ENCODE data around the gene CTU2. TPM values are rescaled to one million over a fixed set of nuclear protein-coding genes. Genes with fewer than 3 reads are reported as not detected.

Gene CTU2
- total and polyA plus RNA-seq, 2 donors (not counting 1 experiment from before 2014, with no cell fraction given) = 18.4 to 23.7 TPM

GRCh38 chr16:88761830-88762229 is 55.5 kb downstream of the CTU2 start:
- Histone ChIP-seq H3K4me2 (replicated peaks; ENCODE audit: low read depth, low read length, poor library complexity, severe bottlenecking) (no peak overlapping the region), H4K20me1 (ENCODE audit: control insufficient read depth, insufficient read depth, low read length, poor library complexity, severe bottlenecking) (peaks cover 94% of the 10 kb centered on the region), H3K9me3 (ENCODE audit: control extremely low read depth in 1 of 3, control insufficient read depth in 2 of 3, insufficient read depth in 1 of 3, low read length in 2 of 3) (peaks cover 0 to 17% (median 0%) of the 10 kb centered on the region in 3 donors), H3K9ac (ENCODE audit: low read length) (no peak overlapping the region), H2AFZ (ENCODE audit: insufficient read depth, low read depth, low read length, poor library complexity, severe bottlenecking) (no peak overlapping the region), H3K27me3 (replicated peaks in 1 of 4; ENCODE audit: control extremely low read depth in 1 of 4, control insufficient read depth in 3 of 4, insufficient read depth in 4 of 4, low read length in 3 of 4) (no peaks in the 10 kb centered on the region), H3K27ac (ENCODE audit: low read length in 2 of 2) (no peak overlapping the region), H3K4me1 (ENCODE audit: control insufficient read depth in 2 of 2, insufficient read depth in 2 of 2, low read length in 2 of 2) (peaks cover 11 to 19% of the 10 kb centered on the region in 2 donors), H3K36me3 (replicated peaks in 1 of 2; ENCODE audit: control extremely low read depth in 1 of 2, control insufficient read depth in 1 of 2, extremely low read depth in 1 of 2, insufficient read depth in 2 of 2, low read length in 1 of 2) (peaks cover 0 to 9% of the 10 kb centered on the region in 2 experiments), H3K4me3 (ENCODE audit: control extremely low read depth in 1 of 5, extremely low read depth in 1 of 5, insufficient read depth in 1 of 5, low read depth in 2 of 5, low read length in 4 of 5) (no peak overlapping the region), H3K79me2 (ENCODE audit: control insufficient read depth, insufficient read depth, low read length) (peaks cover 98% of the 10 kb centered on the region)
- WGBS (ENCODE audit: insufficient coverage) = 98% methylated on average over 6 of the region's 10 CpGs
- no peak for DNase-seq
- no peaks in the 10 kb centered on the region for H3K27me3 Mint-ChIP-seq
- ATAC-seq (ENCODE audit: low read depth) = no peak
- CTCF ChIA-PET = interaction anchor here (1.1 to 1.4 kb wide), 2 partner anchors 25 to 26 kb away, joined by 4 to 5 read pairs; no protein-coding TSS in a partner anchor
- intact Hi-C loops (cut with micrococcal nuclease) = no loop called here
- peaks cover 36% of the 10 kb centered on the region for H3K4me1 Mint-ChIP-seq
- POLR2A ChIA-PET = no interaction called here
- H3K4me3 Mint-ChIP-seq = no peak overlapping the region
- TF ChIP-seq CTCF (IDR thresholded peaks at IDR 0.05) (no peak), EZH2 (IDR thresholded peaks at IDR 0.05; ENCODE audit: borderline replicate concordance, insufficient read depth, low read depth, low read length, poor library complexity, severe bottlenecking) (no peak)
- H3K9me3 Mint-ChIP-seq (ENCODE audit: insufficient read depth) = no peaks in the 10 kb centered on the region
- H3K27ac Mint-ChIP-seq = no peak overlapping the region

- Histone ChIP-seq H3K27me3 (replicated peaks in 1 of 4; ENCODE audit: control extremely low read depth in 1 of 4, control insufficient read depth in 3 of 4, insufficient read depth in 4 of 4, low read length in 3 of 4) (no peaks in the 10 kb centered on the region), H3K4me1 (ENCODE audit: control insufficient read depth in 2 of 2, insufficient read depth in 2 of 2, low read length in 2 of 2) (peaks cover 16 to 24% of the 10 kb centered on the region in 2 donors), H3K4me3 (ENCODE audit: control extremely low read depth in 1 of 5, extremely low read depth in 1 of 5, insufficient read depth in 1 of 5, low read depth in 2 of 5, low read length in 4 of 5) (no peak overlapping the region), H3K79me2 (ENCODE audit: control insufficient read depth, insufficient read depth, low read length) (peaks cover 98% of the 10 kb centered on the region), H3K4me2 (replicated peaks; ENCODE audit: low read depth, low read length, poor library complexity, severe bottlenecking) (no peak overlapping the region), H4K20me1 (ENCODE audit: control insufficient read depth, insufficient read depth, low read length, poor library complexity, severe bottlenecking) (peaks cover 95% of the 10 kb centered on the region), H3K27ac (ENCODE audit: low read length in 2 of 2) (no peak overlapping the region), H2AFZ (ENCODE audit: insufficient read depth, low read depth, low read length, poor library complexity, severe bottlenecking) (no peak overlapping the region), H3K36me3 (replicated peaks in 1 of 2; ENCODE audit: control extremely low read depth in 1 of 2, control insufficient read depth in 1 of 2, extremely low read depth in 1 of 2, insufficient read depth in 2 of 2, low read length in 1 of 2) (peaks cover 0 to 9% of the 10 kb centered on the region in 2 experiments), H3K9me3 (ENCODE audit: control extremely low read depth in 1 of 3, control insufficient read depth in 2 of 3, insufficient read depth in 1 of 3, low read length in 2 of 3) (peaks cover 0 to 17% (median 0%) of the 10 kb centered on the region in 3 donors), H3K9ac (ENCODE audit: low read length) (no peak overlapping the region)
- Mint-ChIP-seq H3K9me3 (ENCODE audit: insufficient read depth) (no peaks in the 10 kb centered on the region), H3K27me3 (no peaks in the 10 kb centered on the region), H3K4me3 (no peak overlapping the region), H3K4me1 (peaks cover 41% of the 10 kb centered on the region), H3K27ac (no peak overlapping the region)
- WGBS (ENCODE audit: insufficient coverage) = 89% methylated on average over 15 of the region's 16 CpGs
- ATAC-seq (ENCODE audit: low read depth) (no peak), DNase-seq (no peak)
- intact Hi-C loops (cut with micrococcal nuclease) = no loop called here
- ChIA-PET CTCF (interaction anchor here (1.1 to 1.5 kb wide), 3 partner anchors 25 to 82 kb away, joined by 3 to 5 read pairs (median 4); no protein-coding TSS in a partner anchor), POLR2A (no interaction called here)
- TF ChIP-seq EZH2 (IDR thresholded peaks at IDR 0.05; ENCODE audit: borderline replicate concordance, insufficient read depth, low read depth, low read length, poor library complexity, severe bottlenecking) = no peak
- TF ChIP-seq CTCF (IDR thresholded peaks at IDR 0.05) = no peak
Measured at GRCh38 chr16:88762258-88762870, 56.1 kb downstream of the CTU2 start.
